Skeletal muscle cell (primary cell): ENCODE results near the gene EEF2.

Experiments used
- DNase-seq: peaks from one replicate; pipeline ENCODE4 v3.0.0-alpha.2; 2010; ENCODE audit warnings: low read depth
- H3K4me3 ChIP-seq: 2 replicates; pipeline ENCODE4 v1.5.1; 2011; ENCODE audit warnings: low read depth, mild to moderate bottlenecking, control low read depth, low read length, moderate library complexity

The EEF2 gene

GRCh38 chr19:3987619-3988371, 2.5 kb upstream of the EEF2 start:
- no peak for DNase-seq
- H3K4me3 ChIP-seq = peak overlapping the region; percentile 22

GRCh38 chr19:3986260-3987041, 1.2 kb upstream of the EEF2 start:
- H3K4me3 ChIP-seq = peak overlapping the region; percentile 71
- no peak for DNase-seq

- no peak for DNase-seq
Measured at GRCh38 chr19:3985643-3986259, 488 bp upstream of the EEF2 start.

GRCh38 chr19:3984584-3984907, 717 bp downstream of the EEF2 start:
- H3K4me3 ChIP-seq = peak overlapping the region; percentile 71
- DNase-seq = no peak

More at GRCh38 chr19:3985643-3986259, 488 bp upstream of the EEF2 start:
- peak overlapping the region; percentile 71 for H3K4me3 ChIP-seq

- H3K4me3 ChIP-seq = peak overlapping the region; percentile 71
- no peak for DNase-seq
Measured at GRCh38 chr19:3983936-3984583, 1.2 kb downstream of the EEF2 start.

- no peak for DNase-seq
Measured at GRCh38 chr19:3983542-3983914, 1.7 kb downstream of the EEF2 start.

GRCh38 chr19:3982701-3983541, 2.3 kb downstream of the EEF2 start:
- DNase-seq = no peak
- peak overlapping the region; percentile 71 for H3K4me3 ChIP-seq

More at GRCh38 chr19:3983542-3983914, 1.7 kb downstream of the EEF2 start:
- peak overlapping the region; percentile 71 for H3K4me3 ChIP-seq

- DNase-seq = no peak
- H3K4me3 ChIP-seq = no peak overlapping the region
Measured at GRCh38 chr19:3981736-3982681, 3.3 kb downstream of the EEF2 start.

- H3K4me3 ChIP-seq = no peak overlapping the region
- no peak for DNase-seq
Measured at GRCh38 chr19:3981373-3981735, 3.9 kb downstream of the EEF2 start.

GRCh38 chr19:3980353-3981251, 4.7 kb downstream of the EEF2 start:
- no peak for DNase-seq
- H3K4me3 ChIP-seq = no peak overlapping the region

GRCh38 chr19:3979674-3980352, 5.5 kb downstream of the EEF2 start:
- H3K4me3 ChIP-seq = no peak overlapping the region
- no peak for DNase-seq

GRCh38 chr19:3979289-3979673, 6.0 kb downstream of the EEF2 start:
- DNase-seq = no peak
- H3K4me3 ChIP-seq = no peak overlapping the region

- no peak overlapping the region for H3K4me3 ChIP-seq
- DNase-seq = no peak
Measured at GRCh38 chr19:3978145-3978544, 7.1 kb downstream of the EEF2 start.

GRCh38 chr19:3977242-3978143, 7.8 kb downstream of the EEF2 start:
- DNase-seq = no peak
- no peak overlapping the region for H3K4me3 ChIP-seq

GRCh38 chr19:3976495-3977241, 8.6 kb downstream of the EEF2 start:
- H3K4me3 ChIP-seq = no peak overlapping the region
- DNase-seq = no peak
